Trophoblast cell (in vitro differentiated cells and primary cell): Measurements from ENCODE around the gene ZC3H14. TPM values are rescaled to one million over a fixed set of nuclear protein-coding genes. Genes with fewer than 3 reads are reported as not detected.

Experiments
- DNase-seq, 2 donors: peaks; one replicate each; pipeline ENCODE4 v3.0.0-alpha.2; 2016
- H2AFZ ChIP-seq: 2 replicates; pipeline ENCODE4 v1.6.1; 2013; ENCODE audit warnings: low read length, moderate library complexity, mild to moderate bottlenecking; ENCODE audit not compliant: insufficient read depth, poor library complexity
- H2AK5ac ChIP-seq: 2 replicates; pipeline ENCODE4 v1.6.1; 2013; ENCODE audit warnings: mild to moderate bottlenecking, low read length
- H2BK120ac ChIP-seq: 2 replicates; pipeline ENCODE4 v1.6.1; 2013; ENCODE audit warnings: low read length, mild to moderate bottlenecking, moderate library complexity; ENCODE audit not compliant: insufficient read depth, poor library complexity
- H2BK12ac ChIP-seq: 2 replicates; pipeline ENCODE4 v1.6.1; 2013; ENCODE audit warnings: mild to moderate bottlenecking, low read length, moderate library complexity
- H2BK5ac ChIP-seq: 2 replicates; pipeline ENCODE4 v1.6.1; 2013; ENCODE audit warnings: low read length, low read depth, moderate library complexity, mild to moderate bottlenecking; ENCODE audit not compliant: poor library complexity
- H3K14ac ChIP-seq: 2 replicates; pipeline ENCODE4 v1.6.1; 2013; ENCODE audit warnings: mild to moderate bottlenecking, low read length
- H3K18ac ChIP-seq: 2 replicates; pipeline ENCODE4 v1.6.1; 2013; ENCODE audit warnings: mild to moderate bottlenecking, low read length
- H3K23ac ChIP-seq: 2 replicates; pipeline ENCODE4 v1.6.1; 2013; ENCODE audit warnings: low read length
- H3K27ac ChIP-seq: 2 replicates; pipeline ENCODE4 v1.5.1; 2013; ENCODE audit warnings: low read depth, mild to moderate bottlenecking, inconsistent platforms, low read length, moderate library complexity
- H3K27me3 ChIP-seq: 2 replicates; pipeline ENCODE4 v1.6.1; 2013; ENCODE audit warnings: inconsistent platforms, mild to moderate bottlenecking, low read length, moderate library complexity; ENCODE audit not compliant: insufficient read depth
- H3K36me3 ChIP-seq, 2 experiments: 1 replicate in 1 of 2; 2 replicates in 1 of 2; pipeline ENCODE4 v1.6.1; 2013; ENCODE audit warnings: low read length in 2 of 2, mild to moderate bottlenecking in 2 of 2, moderate library complexity in 1 of 2; ENCODE audit not compliant: insufficient read depth in 2 of 2, control insufficient read depth in 1 of 2
- H3K4ac ChIP-seq: 2 replicates; pipeline ENCODE4 v1.6.1; 2013; ENCODE audit warnings: low read depth, mild to moderate bottlenecking, low read length, moderate library complexity
- H3K4me1 ChIP-seq, 2 experiments: 1 replicate in 1 of 2; 2 replicates in 1 of 2; pipeline ENCODE4 v1.6.1; 2013; ENCODE audit warnings: low read length in 2 of 2, mild to moderate bottlenecking in 2 of 2, moderate library complexity in 1 of 2; ENCODE audit not compliant: insufficient read depth in 2 of 2, control insufficient read depth in 1 of 2
- H3K4me2 ChIP-seq: 2 replicates; pipeline ENCODE4 v1.6.1; 2013; ENCODE audit warnings: inconsistent platforms, mild to moderate bottlenecking, low read length, moderate library complexity
- H3K4me3 ChIP-seq: 2 replicates; pipeline ENCODE4 v1.5.1; 2013; ENCODE audit warnings: mild to moderate bottlenecking, low read depth, low read length, inconsistent platforms
- H3K79me1 ChIP-seq: one replicate; pipeline ENCODE4 v1.6.1; 2013; ENCODE audit warnings: low read length
- H3K79me2 ChIP-seq: 2 replicates; pipeline ENCODE4 v1.6.1; 2013; ENCODE audit warnings: low read length, mild to moderate bottlenecking; ENCODE audit not compliant: control insufficient read depth, insufficient read depth, poor library complexity
- H3K9ac ChIP-seq: 2 replicates; pipeline ENCODE4 v1.6.1; 2013; ENCODE audit warnings: mild to moderate bottlenecking, low read length
- H3K9me3 ChIP-seq: 2 replicates; pipeline ENCODE4 v1.6.1; 2013; ENCODE audit warnings: low read depth, mild to moderate bottlenecking, control low read depth, inconsistent platforms, low read length; ENCODE audit not compliant: insufficient read depth
- H4K12ac ChIP-seq: 2 replicates; pipeline ENCODE4 v1.6.1; 2013; ENCODE audit warnings: low read depth, mild to moderate bottlenecking, low read length, moderate library complexity
- H4K8ac ChIP-seq: 2 replicates; pipeline ENCODE4 v1.6.1; 2013; ENCODE audit warnings: low read depth, mild to moderate bottlenecking, low read length, moderate library complexity
- H4K91ac ChIP-seq: one replicate; pipeline ENCODE4 v1.6.1; 2013; ENCODE audit warnings: low read depth, mild to moderate bottlenecking, low read length, moderate library complexity
- WGBS: extraction: QIAGEN DNeasy Blood & Tissue Kit; methylation state at CpG from one replicate; pipeline ENCODE4 v1.1.7; 2013; ENCODE audit warnings: missing lambda C conversion rate; ENCODE audit not compliant: insufficient read length, insufficient coverage; ENCODE audit errors: extremely low coverage; 5-methylcytosine and 5-hydroxymethylcytosine counted together
- polyA plus RNA-seq: library from polyadenylated mRNA; stranded (reverse); fragments of 200-250 nt; gene quantifications from 2 replicates; pipeline ENCODE4 v1.2.3, GENCODE V29; 2013

Gene ZC3H14
- 92.2 and 93.7 TPM in 2 replicates for polyA plus RNA-seq

GRCh38 chr14:88562831-88563686 is at the start of gene ZC3H14:
Gene ZC3H14 (plus strand): TSS chr14:88563037. CDS start chr14:88563134, 97 bp downstream.
- Histone ChIP-seq H3K27me3 (no peaks in the 10 kb centered on the region), H3K4me3 (peak within 1 kb of the TSS; percentile 100), H2AFZ (peak within 1 kb of the TSS; percentile 92), H3K23ac (no peak within 1 kb of the TSS), H3K79me2 (peaks cover 7% of the 10 kb centered on the region), H3K4me2 (peak within 1 kb of the TSS; percentile 71), H3K9ac (peak within 1 kb of the TSS; percentile 98), H3K9me3 (no peaks in the 10 kb centered on the region), H3K4ac (peak within 1 kb of the TSS; percentile 81), H2BK5ac (peak within 1 kb of the TSS; percentile 94), H2BK12ac (peak within 1 kb of the TSS; percentile 24), H4K91ac (peak within 1 kb of the TSS; percentile 88), H2BK120ac (peak within 1 kb of the TSS; percentile 82), H3K79me1 (peaks cover 4% of the 10 kb centered on the region), H2AK5ac (peak within 1 kb of the TSS; percentile 78), H3K27ac (peak within 1 kb of the TSS; percentile 98), H3K14ac (peak within 1 kb of the TSS; percentile 97), H4K12ac (peak within 1 kb of the TSS; percentile 86), H4K8ac (peak within 1 kb of the TSS; percentile 97), H3K4me1 (peaks cover 0 to 3% of the 10 kb centered on the region in 2 experiments), H3K18ac (peak within 1 kb of the TSS; percentile 98), H3K36me3 (peaks cover 2 to 3% of the 10 kb centered on the region in 2 experiments)
- no CpG with 5 or more reads among the region's 99 CpGs for WGBS
- DNase-seq: peak; percentile 89 to 96

- no peak overlapping the region for H2AFZ ChIP-seq
- H3K4me3 ChIP-seq: no peak overlapping the region
- no peak overlapping the region for H3K14ac ChIP-seq
- H2AK5ac ChIP-seq: no peak overlapping the region
- no peak overlapping the region for H3K18ac ChIP-seq
- no peak overlapping the region for H2BK12ac ChIP-seq
- no peak overlapping the region for H3K4ac ChIP-seq
- no peaks in the 10 kb centered on the region for H3K9me3 ChIP-seq
- H3K27ac ChIP-seq: no peak overlapping the region
- peaks cover 9 to 15% of the 10 kb centered on the region in 2 experiments for H3K36me3 ChIP-seq
- no peak overlapping the region for H3K23ac ChIP-seq
- H4K12ac ChIP-seq: no peak overlapping the region
- H3K79me1 ChIP-seq: no peaks in the 10 kb centered on the region
- no peak overlapping the region for H2BK120ac ChIP-seq
- H3K4me2 ChIP-seq: no peak overlapping the region
- H4K91ac ChIP-seq: no peak overlapping the region
- H4K8ac ChIP-seq: no peak overlapping the region
- H2BK5ac ChIP-seq: no peak overlapping the region
- no peak for DNase-seq
- no peak overlapping the region for H3K9ac ChIP-seq
- no peaks in the 10 kb centered on the region for H3K4me1 ChIP-seq
- H3K79me2 ChIP-seq: no peaks in the 10 kb centered on the region
- WGBS: no CpG with 5 or more reads among the region's 1 CpG
- no peaks in the 10 kb centered on the region for H3K27me3 ChIP-seq
Observed at GRCh38 chr14:88515499-88516221, 47.2 kb upstream of the ZC3H14 start.

- DNase-seq: no peak
- Histone ChIP-seq H4K8ac (no peak overlapping the region), H3K27ac (no peak overlapping the region), H3K14ac (no peak overlapping the region), H3K4me3 (no peak overlapping the region), H3K27me3 (no peaks in the 10 kb centered on the region), H2BK5ac (no peak overlapping the region), H3K4me2 (no peak overlapping the region), H3K23ac (no peak overlapping the region), H3K4ac (no peak overlapping the region), H2BK120ac (no peak overlapping the region), H3K79me2 (no peaks in the 10 kb centered on the region), H4K91ac (no peak overlapping the region), H3K18ac (no peak overlapping the region), H3K9ac (no peak overlapping the region), H3K79me1 (no peaks in the 10 kb centered on the region), H4K12ac (no peak overlapping the region), H2AK5ac (no peak overlapping the region), H3K4me1 (no peaks in the 10 kb centered on the region), H3K9me3 (no peaks in the 10 kb centered on the region), H3K36me3 (peaks cover 7 to 11% of the 10 kb centered on the region in 2 experiments), H2BK12ac (no peak overlapping the region), H2AFZ (no peak overlapping the region)
- no CpG with 5 or more reads among the region's 7 CpGs for WGBS
Observed at GRCh38 chr14:88516861-88517357, 45.9 kb upstream of the ZC3H14 start.

GRCh38 chr14:88518592-88519512 is 44.0 kb upstream of the ZC3H14 start:
- Histone ChIP-seq H2AK5ac (no peak overlapping the region), H3K4me1 (no peaks in the 10 kb centered on the region), H3K14ac (no peak overlapping the region), H3K9ac (no peak overlapping the region), H3K9me3 (no peaks in the 10 kb centered on the region), H4K91ac (no peak overlapping the region), H3K18ac (no peak overlapping the region), H2BK120ac (no peak overlapping the region), H3K36me3 (peaks cover 5% of the 10 kb centered on the region in 2 experiments), H3K79me2 (no peaks in the 10 kb centered on the region), H3K4me3 (no peak overlapping the region), H4K8ac (no peak overlapping the region), H2AFZ (no peak overlapping the region), H2BK12ac (no peak overlapping the region), H3K23ac (no peak overlapping the region), H4K12ac (no peak overlapping the region), H3K4ac (no peak overlapping the region), H3K4me2 (no peak overlapping the region), H3K27ac (no peak overlapping the region), H3K27me3 (no peaks in the 10 kb centered on the region), H2BK5ac (no peak overlapping the region), H3K79me1 (no peaks in the 10 kb centered on the region)
- DNase-seq: no peak
- no CpG with 5 or more reads among the region's 5 CpGs for WGBS
